MM.1S (cell line): ENCODE data around the gene GID8.

ENCODE experiments used
- DNase-seq: peaks from one replicate; pipeline ENCODE4 v3.0.0-alpha.2; 2015
- H2AFZ ChIP-seq: fragments of 300-600 bp; sonication (generic); 2 replicates; pipeline ENCODE4 v1.6.0; 2016; ENCODE audit warnings: antibody characterized with exemption, low read length
- H3F3A ChIP-seq: fragments of 300-600 bp; sonication (generic); 2 replicates; pipeline ENCODE4 v1.6.1; 2016; ENCODE audit warnings: mild to moderate bottlenecking, antibody characterized with exemption, low read length, moderate library complexity, mixed read lengths; ENCODE audit not compliant: insufficient read depth
- H3K27ac ChIP-seq: fragments of 300-600 bp; sonication (generic); 2 replicates; pipeline ENCODE4 v1.5.1; 2016; ENCODE audit warnings: mild to moderate bottlenecking, low read length
- H3K27me3 ChIP-seq: fragments of 300-600 bp; sonication (generic); replicated peaks from 2 replicates; pipeline ENCODE4 v1.6.0; 2016; ENCODE audit warnings: low read length; ENCODE audit not compliant: insufficient read depth
- H3K36me3 ChIP-seq: fragments of 300-600 bp; sonication (generic); replicated peaks from 2 replicates; pipeline ENCODE4 v1.6.1; 2016; ENCODE audit warnings: mild to moderate bottlenecking, low read length, mixed read lengths; ENCODE audit not compliant: insufficient read depth
- H3K4me1 ChIP-seq: fragments of 300-600 bp; sonication (generic); 2 replicates; pipeline ENCODE4 v1.6.1; 2016; ENCODE audit warnings: low read length, mixed read lengths
- H3K4me2 ChIP-seq: fragments of 300-600 bp; sonication (generic); 2 replicates; pipeline ENCODE4 v1.6.0; 2016; ENCODE audit warnings: low read depth, low read length
- H3K4me3 ChIP-seq: fragments of 300-600 bp; sonication (generic); 2 replicates; pipeline ENCODE4 v1.5.1; 2016; ENCODE audit warnings: low read length, mixed read lengths
- H3K79me2 ChIP-seq: fragments of 300-600 bp; sonication (generic); 2 replicates; pipeline ENCODE4 v1.6.1; 2016; ENCODE audit warnings: mixed run types, low read length, mixed read lengths
- H3K9ac ChIP-seq: fragments of 300-600 bp; sonication (generic); 2 replicates; pipeline ENCODE4 v1.6.1; 2016; ENCODE audit warnings: low read length, mixed read lengths
- H3K9me2 ChIP-seq: fragments of 300-600 bp; sonication (generic); replicated peaks from 2 replicates; pipeline ENCODE4 v1.6.1; 2016; ENCODE audit warnings: mild to moderate bottlenecking, low read length, mixed read lengths; ENCODE audit not compliant: insufficient read depth
- H3K9me3 ChIP-seq: fragments of 300-600 bp; sonication (generic); replicated peaks from 2 replicates; pipeline ENCODE4 v1.6.1; 2016; ENCODE audit warnings: mild to moderate bottlenecking, low read length, mixed read lengths; ENCODE audit not compliant: insufficient read depth
- H4K20me1 ChIP-seq: fragments of 300-600 bp; sonication (generic); 2 replicates; pipeline ENCODE4 v1.6.1; 2016; ENCODE audit warnings: mild to moderate bottlenecking, low read length, moderate library complexity, mixed read lengths; ENCODE audit not compliant: insufficient read depth
- CTCF ChIP-seq: fragments of 300-600 bp; sonication (generic); IDR thresholded peaks from 2 replicates; pipeline ENCODE4 v1.5.1; 2016; ENCODE audit warnings: antibody characterized with exemption, low read length, mixed read lengths
- EZH2 ChIP-seq: fragments of 300-600 bp; sonication (generic); optimal IDR thresholded peaks from 2 replicates; pipeline ENCODE3; 2017; ENCODE audit warnings: low read depth, mild to moderate bottlenecking, antibody characterized with exemption, low read length, mixed read lengths
- EZH2phosphoT487 ChIP-seq: fragments of 300-600 bp; sonication (generic); IDR thresholded peaks from 2 replicates; pipeline ENCODE4 v1.6.1; 2018; ENCODE audit warnings: antibody characterized with exemption, low read length

Gene GID8

DNA sequence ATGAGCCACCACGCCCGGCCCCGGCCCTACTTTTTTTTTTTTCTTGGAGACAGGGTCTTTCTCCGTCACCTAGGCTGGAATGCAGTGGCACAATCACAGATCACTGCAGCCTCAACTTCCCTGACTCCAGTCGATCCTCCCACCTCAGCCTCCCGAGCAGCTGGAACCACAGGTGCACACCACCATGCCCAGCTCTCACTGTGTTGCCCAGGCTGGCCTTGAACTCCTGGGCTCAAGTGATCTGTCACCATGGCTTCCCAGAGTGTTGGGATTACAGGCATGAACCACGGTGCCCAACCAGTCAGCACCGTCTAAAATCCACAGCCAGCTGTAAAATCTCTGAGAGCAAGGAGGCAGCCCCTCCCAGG lies 32.0 kb downstream of the GID8 start:
- H3K9me2 ChIP-seq: no peaks in the 10 kb centered on the region
- TF ChIP-seq CTCF (no peak), EZH2phosphoT487 (no peak), EZH2 (no peak)
- H3K4me3 ChIP-seq: no peak overlapping the region
- no peaks in the 10 kb centered on the region for H3F3A ChIP-seq
- H3K9ac ChIP-seq: no peak overlapping the region
- H4K20me1 ChIP-seq: no peaks in the 10 kb centered on the region
- no peaks in the 10 kb centered on the region for H3K9me3 ChIP-seq
- H3K27ac ChIP-seq: no peak overlapping the region
- no peaks in the 10 kb centered on the region for H3K4me1 ChIP-seq
- no peak overlapping the region for H3K4me2 ChIP-seq
- peaks cover 84% of the 10 kb centered on the region for H3K27me3 ChIP-seq
- no peaks in the 10 kb centered on the region for H3K79me2 ChIP-seq
- no peak overlapping the region for H2AFZ ChIP-seq
- no peaks in the 10 kb centered on the region for H3K36me3 ChIP-seq
- no peak for DNase-seq

DNA sequence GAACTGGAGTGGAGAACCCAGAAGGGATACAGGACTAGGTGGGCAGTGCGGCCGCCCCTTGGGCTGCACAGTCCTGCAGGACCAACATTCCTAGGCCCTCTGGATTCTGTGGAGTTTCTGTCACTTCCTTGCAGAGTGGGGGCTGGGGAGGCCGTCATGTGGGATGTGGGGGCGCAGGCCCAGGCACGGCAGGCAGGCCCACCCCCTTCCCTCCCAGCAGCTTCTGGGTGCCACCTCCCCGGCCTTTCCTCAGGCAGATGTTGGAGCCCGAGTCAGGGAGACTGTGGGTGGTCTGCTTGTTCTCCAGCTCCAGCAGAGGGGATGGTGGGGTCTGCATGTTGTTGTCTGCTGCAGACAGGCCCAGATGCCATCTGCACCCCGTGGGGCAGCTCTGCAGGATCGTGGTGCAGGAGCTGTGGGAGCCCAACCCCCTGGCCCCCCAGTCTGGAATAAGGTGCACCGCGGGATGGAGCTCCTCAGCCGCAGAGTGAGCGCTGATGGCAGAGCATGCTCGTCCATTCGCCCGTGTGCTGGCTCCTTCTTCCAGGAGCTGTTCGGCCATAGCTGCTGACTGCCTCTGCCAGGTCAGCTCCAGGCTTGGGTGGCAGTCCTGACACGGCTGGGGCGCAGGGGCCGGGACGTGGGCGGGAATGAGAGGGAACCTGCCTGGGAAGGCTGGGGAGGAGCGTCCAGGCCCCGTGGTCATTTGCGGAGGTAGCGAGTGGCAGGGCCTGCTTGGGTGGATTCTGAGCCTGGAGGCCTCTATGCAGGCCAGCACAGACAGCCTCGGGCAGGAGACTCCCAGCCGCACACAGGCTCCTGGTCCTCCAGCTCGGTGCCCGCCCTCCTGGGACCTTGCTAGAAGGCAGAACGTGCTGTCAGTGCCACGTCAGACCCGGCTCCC lies 32.6 kb downstream of the GID8 start:
- DNase-seq: no peak
- no peaks in the 10 kb centered on the region for H3K9me3 ChIP-seq
- H3K27ac ChIP-seq: no peak overlapping the region
- H3K79me2 ChIP-seq: no peaks in the 10 kb centered on the region
- peaks cover 84% of the 10 kb centered on the region for H3K27me3 ChIP-seq
- no peak overlapping the region for H3K9ac ChIP-seq
- H3K9me2 ChIP-seq: no peaks in the 10 kb centered on the region
- no peak overlapping the region for H3K4me2 ChIP-seq
- TF ChIP-seq EZH2 (no peak), EZH2phosphoT487 (no peak; the same call in 1 of the 2 replicates), CTCF (no peak)
- H3K4me3 ChIP-seq: no peak overlapping the region
- H4K20me1 ChIP-seq: no peaks in the 10 kb centered on the region
- no peak overlapping the region for H2AFZ ChIP-seq
- no peaks in the 10 kb centered on the region for H3K36me3 ChIP-seq
- H3F3A ChIP-seq: no peaks in the 10 kb centered on the region
- no peaks in the 10 kb centered on the region for H3K4me1 ChIP-seq

GRCh38 chr20:62971211-62971949 lies 33.4 kb downstream of the GID8 start:
- Histone ChIP-seq H3F3A (no peaks in the 10 kb centered on the region), H2AFZ (no peak overlapping the region), H3K4me3 (no peak overlapping the region), H3K36me3 (no peaks in the 10 kb centered on the region), H3K4me2 (no peak overlapping the region), H4K20me1 (no peaks in the 10 kb centered on the region), H3K9ac (no peak overlapping the region), H3K79me2 (no peaks in the 10 kb centered on the region), H3K9me2 (no peaks in the 10 kb centered on the region), H3K4me1 (no peaks in the 10 kb centered on the region), H3K27ac (no peak overlapping the region), H3K27me3 (peaks cover 91% of the 10 kb centered on the region), H3K9me3 (no peaks in the 10 kb centered on the region)
- no peak for DNase-seq
- no peak for TF ChIP-seq EZH2phosphoT487
- no peak for TF ChIP-seq EZH2
- TF ChIP-seq CTCF: no peak
